Measurements from ENCODE around the gene SYT9.
"Not testable (repeated sequence)": the region's sequence is repeated elsewhere in the genome, so short reads cannot be mapped to it uniquely, and the experiment has no call there.

SYT9 gene

DNA sequence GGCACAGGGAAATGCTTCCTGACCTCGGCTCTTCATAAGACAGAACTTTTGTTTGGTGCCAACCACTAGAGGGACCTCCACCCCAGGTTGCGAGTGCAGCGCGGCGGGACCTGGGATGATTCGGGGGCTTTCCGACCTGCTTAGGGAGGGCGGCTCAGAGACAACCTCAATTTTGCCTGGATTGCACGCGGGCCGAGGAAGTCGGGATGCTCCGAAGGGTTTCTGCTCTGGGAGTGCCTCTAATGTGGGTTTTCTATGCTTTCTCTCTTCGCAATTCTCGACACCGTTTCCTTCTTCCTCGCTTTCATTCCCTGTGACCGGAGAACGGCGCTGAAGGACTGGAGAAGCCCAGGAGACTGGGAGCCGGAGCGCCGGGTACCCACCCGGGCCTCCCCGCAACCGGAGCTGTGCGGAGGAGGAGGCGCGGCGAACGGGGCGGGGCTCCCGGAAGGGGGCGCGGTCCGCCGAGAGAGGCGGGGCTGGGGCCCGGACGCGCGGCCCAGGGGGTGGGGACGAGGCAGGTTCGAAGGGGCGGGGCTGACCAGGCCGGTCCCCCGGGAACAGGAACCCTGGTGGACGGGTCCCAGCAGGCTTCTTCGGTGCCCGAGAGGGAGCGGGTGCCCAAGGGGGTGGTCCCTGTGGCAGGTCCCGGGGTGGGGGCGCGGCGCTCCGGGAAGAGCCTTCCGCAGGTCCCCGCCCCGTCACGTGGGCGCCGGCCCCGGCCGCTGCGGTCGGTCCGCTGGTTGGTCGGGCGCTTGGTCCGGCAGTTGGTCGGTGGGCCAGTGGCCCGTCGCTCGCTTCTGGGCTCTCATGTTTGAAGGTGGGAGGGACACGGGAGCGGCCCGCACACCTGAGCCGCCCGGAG, 261.8 kb downstream of the SYT9 start, which contains the start of gene PPFIBP2:
PPFIBP2 (plus strand) TSS at position 766 of the 865 bp plus-strand sequence. CDS start 35,477 bp downstream, outside the sequence.
- ChIA-PET POLR2A (no interaction called here), CTCF (interaction anchor here (0.9 to 2.5 kb wide), 8 partner anchors 8 to 164 kb away, joined by 3 to 10 read pairs (median 4); no protein-coding TSS in a partner anchor)
- Histone ChIP-seq H3K27ac (ENCODE audit: insufficient read depth in 1 of 2, low read depth in 1 of 2, low read length in 2 of 2, poor library complexity in 1 of 2, severe bottlenecking in 2 of 2) (peak within 1 kb of the TSS; percentile 41 to 86), H3K27me3 (replicated peaks in 2 of 5; ENCODE audit: control insufficient read depth in 4 of 5, insufficient read depth in 5 of 5, low read length in 4 of 5) (peaks cover 5 to 31% (median 15%) of the 10 kb centered on the region in 5 experiments), H3K4me3 (ENCODE audit: control insufficient read depth in 1 of 7, extremely low read depth in 1 of 7, insufficient read depth in 4 of 7, low read depth in 2 of 7, low read length in 6 of 7) (peak within 1 kb of the TSS; percentile 64 to 90 (median 77)), H3K9me3 (ENCODE audit: control extremely low read depth in 1 of 5, control insufficient read depth in 4 of 5, insufficient read depth in 2 of 5, low read depth in 1 of 5, low read length in 4 of 5) (no peaks in the 10 kb centered on the region), H3K36me3 (ENCODE audit: control insufficient read depth in 4 of 4, insufficient read depth in 4 of 4, low read length in 3 of 4) (no peaks in the 10 kb centered on the region), H3K4me1 (ENCODE audit: control extremely low read depth in 1 of 4, control insufficient read depth in 4 of 4, insufficient read depth in 4 of 4, low read length in 3 of 4) (peaks cover 14 to 36% (median 30%) of the 10 kb centered on the region in 4 experiments)
- under 1% methylated on average over 61 of the region's 79 CpGs for WGBS (ENCODE audit: insufficient coverage)
- DNase-seq: peak; percentile 72 to 86 (median 84)

DNA sequence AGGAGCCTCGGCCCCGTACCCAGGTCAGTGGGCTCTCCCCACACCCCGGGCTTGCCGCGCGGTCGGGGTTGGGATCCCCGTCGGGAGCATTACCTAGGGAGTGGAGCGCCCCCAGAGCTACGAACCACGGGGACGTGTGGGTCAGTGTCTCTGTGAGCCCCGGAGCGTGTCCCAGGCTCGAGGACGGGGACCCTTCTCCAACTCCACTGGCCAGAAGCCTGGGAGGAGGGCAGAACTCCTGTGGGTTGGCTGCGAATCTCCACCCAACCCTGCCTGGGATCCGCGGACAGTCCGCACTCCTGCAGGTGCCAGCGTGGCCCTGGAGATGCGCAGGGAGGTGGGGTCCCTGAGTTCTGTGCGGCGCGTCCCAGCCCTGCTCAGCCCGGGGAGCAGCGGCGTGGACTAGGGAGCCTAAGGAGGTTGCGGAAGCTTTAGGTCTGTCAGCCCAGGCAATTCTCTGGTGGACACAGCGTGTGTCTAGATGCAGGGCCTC, 262.4 kb downstream of the SYT9 start:
- Histone ChIP-seq H3K27me3 (replicated peaks in 2 of 5; ENCODE audit: control insufficient read depth in 4 of 5, insufficient read depth in 5 of 5, low read length in 4 of 5) (peaks cover 5 to 31% (median 15%) of the 10 kb centered on the region in 5 experiments), H3K27ac (ENCODE audit: insufficient read depth in 1 of 2, low read depth in 1 of 2, low read length in 2 of 2, poor library complexity in 1 of 2, severe bottlenecking in 2 of 2) (peak overlapping the region in 1 of 2 experiments; percentile 86), H3K4me3 (ENCODE audit: control insufficient read depth in 1 of 7, extremely low read depth in 1 of 7, insufficient read depth in 4 of 7, low read depth in 2 of 7, low read length in 6 of 7) (peak overlapping the region; percentile 64 to 90 (median 77)), H3K4me1 (ENCODE audit: control extremely low read depth in 1 of 4, control insufficient read depth in 4 of 4, insufficient read depth in 4 of 4, low read length in 3 of 4) (peaks cover 14 to 36% (median 30%) of the 10 kb centered on the region in 4 experiments), H3K9me3 (ENCODE audit: control extremely low read depth in 1 of 5, control insufficient read depth in 4 of 5, insufficient read depth in 2 of 5, low read depth in 1 of 5, low read length in 4 of 5) (no peaks in the 10 kb centered on the region), H3K36me3 (ENCODE audit: control insufficient read depth in 4 of 4, insufficient read depth in 4 of 4, low read length in 3 of 4) (no peaks in the 10 kb centered on the region)
- DNase-seq: peak in 2 of 3 donors; percentile 24 to 44
- ChIA-PET CTCF (interaction anchor here (1.1 to 2.5 kb wide), 5 partner anchors 7 to 163 kb away, joined by 3 to 10 read pairs (median 5); no protein-coding TSS in a partner anchor), POLR2A (no interaction called here)
- WGBS (ENCODE audit: insufficient coverage): under 1% methylated on average over 23 of the region's 31 CpGs

DNA sequence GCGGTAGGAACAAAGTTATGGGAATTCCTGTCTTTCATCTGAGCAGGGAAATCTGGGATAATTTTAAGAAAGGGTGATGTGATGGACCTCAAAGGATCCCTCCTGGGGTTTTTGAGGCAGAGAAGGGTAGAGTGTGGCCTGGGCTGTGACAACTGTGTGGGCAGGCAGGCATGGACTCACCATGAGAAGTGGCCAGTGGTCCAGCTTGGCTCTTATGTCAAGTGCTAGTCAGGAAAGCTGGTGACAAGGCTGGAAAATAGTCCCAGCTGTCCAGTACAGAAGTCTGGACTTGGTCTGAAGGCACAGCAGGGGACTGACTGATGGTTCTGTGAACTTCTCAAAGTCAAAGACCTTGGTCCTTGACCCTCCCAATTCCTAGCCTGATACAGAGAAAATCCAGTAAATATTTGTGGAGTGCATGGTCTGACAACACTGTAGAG, 263.8 kb downstream of the SYT9 start:
- no peak overlapping the region for H3K4me3 ChIP-seq (ENCODE audit: control insufficient read depth in 1 of 7, extremely low read depth in 1 of 7, insufficient read depth in 4 of 7, low read depth in 2 of 7, low read length in 6 of 7)
- H3K27ac ChIP-seq (ENCODE audit: insufficient read depth in 1 of 2, low read depth in 1 of 2, low read length in 2 of 2, poor library complexity in 1 of 2, severe bottlenecking in 2 of 2): no peak overlapping the region
- 100% methylated on average over 1 of the region's 1 CpG for WGBS (ENCODE audit: insufficient coverage)
- no peak for DNase-seq
- H3K4me1 ChIP-seq (ENCODE audit: control extremely low read depth in 1 of 4, control insufficient read depth in 4 of 4, insufficient read depth in 4 of 4, low read length in 3 of 4): peaks cover 14 to 36% (median 30%) of the 10 kb centered on the region in 4 experiments
- peaks cover 5 to 31% (median 15%) of the 10 kb centered on the region in 5 experiments for H3K27me3 ChIP-seq (replicated peaks in 2 of 5; ENCODE audit: control insufficient read depth in 4 of 5, insufficient read depth in 5 of 5, low read length in 4 of 5)
- H3K9me3 ChIP-seq (ENCODE audit: control extremely low read depth in 1 of 5, control insufficient read depth in 4 of 5, insufficient read depth in 2 of 5, low read depth in 1 of 5, low read length in 4 of 5): no peaks in the 10 kb centered on the region
- ChIA-PET CTCF (interaction anchor here (0.6 to 1.3 kb wide), 4 partner anchors 9 to 1203 kb away, joined by 3 to 4 read pairs (median 4); no protein-coding TSS in a partner anchor), POLR2A (no interaction called here)
- no peaks in the 10 kb centered on the region for H3K36me3 ChIP-seq (ENCODE audit: control insufficient read depth in 4 of 4, insufficient read depth in 4 of 4, low read length in 3 of 4)

DNA sequence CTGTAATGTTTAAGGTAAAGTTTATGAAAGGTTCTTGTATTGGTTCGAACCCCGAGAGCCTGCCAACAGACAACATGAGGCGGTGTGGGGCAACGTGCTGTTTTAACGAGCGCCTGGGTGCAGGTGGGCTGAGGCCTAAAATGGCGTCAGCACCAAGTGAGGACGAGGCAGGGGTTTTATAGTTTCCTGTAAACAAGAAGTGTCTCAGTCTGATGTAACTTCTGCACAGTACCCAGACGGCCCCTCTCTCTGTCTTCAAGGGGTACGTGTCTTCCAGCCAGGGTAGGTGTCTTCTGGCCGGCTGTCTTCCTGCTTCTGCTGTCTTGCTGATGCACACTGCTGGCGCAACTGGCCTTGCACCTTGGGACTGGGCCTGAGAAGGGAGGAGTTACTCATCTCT, 264.8 kb downstream of the SYT9 start:
- Histone ChIP-seq H3K9me3 (ENCODE audit: control extremely low read depth in 1 of 5, control insufficient read depth in 4 of 5, insufficient read depth in 2 of 5, low read depth in 1 of 5, low read length in 4 of 5) (no peaks in the 10 kb centered on the region), H3K4me1 (ENCODE audit: control extremely low read depth in 1 of 4, control insufficient read depth in 4 of 4, insufficient read depth in 4 of 4, low read length in 3 of 4) (peaks cover 9 to 29% (median 26%) of the 10 kb centered on the region in 4 experiments), H3K4me3 (ENCODE audit: control insufficient read depth in 1 of 7, extremely low read depth in 1 of 7, insufficient read depth in 4 of 7, low read depth in 2 of 7, low read length in 6 of 7) (no peak overlapping the region), H3K27ac (ENCODE audit: insufficient read depth in 1 of 2, low read depth in 1 of 2, low read length in 2 of 2, poor library complexity in 1 of 2, severe bottlenecking in 2 of 2) (no peak overlapping the region), H3K36me3 (ENCODE audit: control insufficient read depth in 4 of 4, insufficient read depth in 4 of 4, low read length in 3 of 4) (no peaks in the 10 kb centered on the region), H3K27me3 (replicated peaks in 2 of 5; ENCODE audit: control insufficient read depth in 4 of 5, insufficient read depth in 5 of 5, low read length in 4 of 5) (peaks cover 5 to 31% (median 15%) of the 10 kb centered on the region in 5 experiments)
- ChIA-PET POLR2A (no interaction called here), CTCF (interaction anchor here (1.1 kb wide), 1 partner anchor 8 kb away, joined by 3 read pairs; no protein-coding TSS in a partner anchor)
- WGBS (ENCODE audit: insufficient coverage): 97% methylated on average over 11 of the region's 12 CpGs
- DNase-seq: no peak

DNA sequence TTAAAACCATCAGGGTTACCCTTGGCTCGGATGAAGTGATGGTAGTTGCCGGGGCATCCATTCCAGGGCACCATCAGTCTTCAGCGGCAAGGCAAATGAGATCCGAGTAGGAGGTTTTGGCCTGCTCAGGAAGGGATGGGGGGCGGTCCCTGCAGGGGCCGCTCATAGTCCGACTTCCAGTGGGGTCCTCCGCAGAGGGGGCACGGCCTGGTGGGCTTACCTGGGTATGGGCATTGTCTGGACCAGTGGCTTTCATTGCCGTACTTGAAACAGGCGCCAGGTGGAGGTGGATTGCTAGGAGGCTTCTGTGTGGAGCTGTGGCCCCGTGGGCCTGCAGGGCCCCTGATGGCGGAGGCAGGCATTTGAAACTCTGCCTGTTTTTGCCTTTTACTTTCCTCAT, 266.0 kb downstream of the SYT9 start:
- DNase-seq; H3K9me3 ChIP-seq (ENCODE audit: control extremely low read depth in 1 of 5, control insufficient read depth in 4 of 5, insufficient read depth in 2 of 5, low read depth in 1 of 5, low read length in 4 of 5); H3K4me3 ChIP-seq (ENCODE audit: control insufficient read depth in 1 of 7, extremely low read depth in 1 of 7, insufficient read depth in 4 of 7, low read depth in 2 of 7, low read length in 6 of 7); H3K36me3 ChIP-seq (ENCODE audit: control insufficient read depth in 4 of 4, insufficient read depth in 4 of 4, low read length in 3 of 4); POLR2A ChIA-PET; CTCF ChIA-PET; H3K27ac ChIP-seq (ENCODE audit: insufficient read depth in 1 of 2, low read depth in 1 of 2, low read length in 2 of 2, poor library complexity in 1 of 2, severe bottlenecking in 2 of 2): not testable (repeated sequence)
- H3K4me1 ChIP-seq (ENCODE audit: control extremely low read depth in 1 of 4, control insufficient read depth in 4 of 4, insufficient read depth in 4 of 4, low read length in 3 of 4): peaks cover 0 to 16% (median 14%) of the 10 kb centered on the region in 4 experiments
- H3K27me3 ChIP-seq (replicated peaks in 2 of 5; ENCODE audit: control insufficient read depth in 4 of 5, insufficient read depth in 5 of 5, low read length in 4 of 5): peaks cover 5 to 31% (median 15%) of the 10 kb centered on the region in 5 experiments
- 98% methylated on average over 13 of the region's 13 CpGs for WGBS (ENCODE audit: insufficient coverage)
